GM12874 (cell line): ENCODE measurements around the gene ZBTB4.

Experiments
- TF ChIP-seq, protein P1 (sequence below): IDR thresholded peaks from 2 replicates; pipeline ENCODE4 v1.5.1; 2011; ENCODE audit warnings: low read depth, mild to moderate bottlenecking, control low read depth, low read length, moderate library complexity; ENCODE audit not compliant: insufficient read depth

ZBTB4 gene

DNA sequence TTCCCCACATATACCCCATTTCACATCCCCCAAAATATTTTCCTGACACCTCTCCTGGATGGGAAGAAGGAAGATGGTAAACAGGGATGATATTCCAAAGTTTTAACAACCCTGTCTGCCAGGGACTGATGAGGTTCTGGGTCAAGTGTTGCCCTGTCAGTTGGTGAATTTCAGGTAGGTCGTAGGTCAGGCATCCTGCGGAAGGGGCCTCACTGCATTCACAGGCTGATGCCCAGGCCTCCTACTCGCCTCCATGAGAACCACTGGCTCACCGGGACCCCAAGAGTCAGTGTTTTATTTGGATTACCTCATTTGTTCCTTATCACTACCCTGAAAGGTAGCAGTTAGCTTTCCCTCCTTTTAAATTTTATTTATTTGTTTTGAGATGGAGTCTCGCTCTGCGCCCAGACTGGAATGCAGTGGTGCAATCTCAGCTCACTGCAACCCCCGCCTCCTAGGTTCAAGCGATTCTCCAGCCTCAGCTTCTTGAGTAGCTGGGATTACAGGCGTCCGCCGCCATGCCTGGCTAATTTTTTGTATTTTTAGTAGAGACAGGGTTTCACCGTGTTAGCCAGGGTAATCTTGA lies 10.5 kb downstream of the ZBTB4 start:
- TF ChIP-seq, protein P1, sequence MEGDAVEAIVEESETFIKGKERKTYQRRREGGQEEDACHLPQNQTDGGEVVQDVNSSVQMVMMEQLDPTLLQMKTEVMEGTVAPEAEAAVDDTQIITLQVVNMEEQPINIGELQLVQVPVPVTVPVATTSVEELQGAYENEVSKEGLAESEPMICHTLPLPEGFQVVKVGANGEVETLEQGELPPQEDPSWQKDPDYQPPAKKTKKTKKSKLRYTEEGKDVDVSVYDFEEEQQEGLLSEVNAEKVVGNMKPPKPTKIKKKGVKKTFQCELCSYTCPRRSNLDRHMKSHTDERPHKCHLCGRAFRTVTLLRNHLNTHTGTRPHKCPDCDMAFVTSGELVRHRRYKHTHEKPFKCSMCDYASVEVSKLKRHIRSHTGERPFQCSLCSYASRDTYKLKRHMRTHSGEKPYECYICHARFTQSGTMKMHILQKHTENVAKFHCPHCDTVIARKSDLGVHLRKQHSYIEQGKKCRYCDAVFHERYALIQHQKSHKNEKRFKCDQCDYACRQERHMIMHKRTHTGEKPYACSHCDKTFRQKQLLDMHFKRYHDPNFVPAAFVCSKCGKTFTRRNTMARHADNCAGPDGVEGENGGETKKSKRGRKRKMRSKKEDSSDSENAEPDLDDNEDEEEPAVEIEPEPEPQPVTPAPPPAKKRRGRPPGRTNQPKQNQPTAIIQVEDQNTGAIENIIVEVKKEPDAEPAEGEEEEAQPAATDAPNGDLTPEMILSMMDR = no peak

GRCh38 chr17:7468290-7468689 lies 11.1 kb downstream of the ZBTB4 start:
- TF ChIP-seq, protein P1 = no peak

- TF ChIP-seq, protein P1 = no peak
Observed at GRCh38 chr17:7467498-7467897, 11.9 kb downstream of the ZBTB4 start.

DNA sequence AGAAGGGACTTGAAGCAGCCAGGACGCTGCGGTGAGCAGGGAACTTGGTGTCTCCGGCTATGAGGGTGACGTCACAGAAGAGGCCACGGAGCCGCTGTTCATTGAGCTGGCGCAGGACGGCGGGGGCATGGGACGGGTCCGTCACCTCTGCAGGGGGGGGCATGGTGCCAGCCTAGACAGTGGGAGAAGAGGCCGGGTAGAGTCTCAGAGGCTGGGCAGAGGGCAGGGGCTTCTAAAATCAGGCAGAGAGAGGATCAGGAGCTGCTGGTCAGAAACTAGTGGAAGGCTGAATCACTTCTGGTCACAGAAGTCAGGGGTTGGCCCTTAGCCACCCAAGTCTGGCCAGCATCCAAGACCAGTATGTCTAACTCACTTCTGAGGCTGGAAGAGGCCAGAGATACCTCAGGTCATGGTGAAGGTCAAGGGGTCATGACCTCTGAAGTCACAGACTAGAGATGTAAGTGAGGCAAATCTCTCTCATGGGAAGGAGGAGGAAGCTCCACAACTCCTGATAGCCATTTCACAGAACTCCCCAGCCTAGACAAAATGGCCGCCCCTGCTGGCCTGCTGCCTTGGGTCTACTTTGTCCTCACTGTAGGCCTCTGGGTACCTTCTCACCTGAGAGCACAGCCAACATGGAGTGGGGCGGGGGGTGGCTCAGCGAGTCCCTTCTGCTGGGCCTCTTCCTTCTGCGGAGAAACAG lies 12.6 kb downstream of the ZBTB4 start:
- TF ChIP-seq, protein P1 = no peak

GRCh38 chr17:7466318-7466638 lies 13.2 kb downstream of the ZBTB4 start:
- TF ChIP-seq, protein P1 = no peak

GRCh38 chr17:7465597-7466275 lies 13.7 kb downstream of the ZBTB4 start:
- TF ChIP-seq, protein P1 = no peak

DNA sequence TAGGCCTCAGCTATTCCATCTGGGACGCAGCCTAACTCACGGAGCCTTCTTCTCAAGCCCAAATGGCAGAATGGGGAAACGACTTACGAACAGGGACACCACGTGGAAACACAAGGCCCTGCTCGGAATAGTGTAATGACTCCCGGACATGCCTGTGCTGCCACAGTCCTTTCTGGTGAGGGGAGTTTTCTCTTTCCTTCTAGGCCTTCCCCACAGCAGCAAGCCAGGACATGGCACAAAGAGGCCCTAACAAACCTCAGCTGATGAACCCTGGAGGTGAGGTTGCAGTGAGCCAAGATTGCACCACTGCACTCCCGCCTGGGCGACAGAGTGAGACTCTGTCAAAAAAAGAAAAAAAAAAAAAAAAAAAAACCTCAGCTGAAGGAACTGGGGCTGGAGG lies 15.3 kb downstream of the ZBTB4 start:
- TF ChIP-seq, protein P1 = no peak
